ENCODE measurements around the gene MMP21. TPM values are rescaled to one million over a fixed set of nuclear protein-coding genes. Genes with fewer than 3 reads are reported as not detected.
A peak's percentile ranks its signal among the peaks of the same experiment; 100 is the strongest.

The MMP21 gene
- total and polyA plus RNA-seq, 10 of the 15 experiments (the other 5 are each of a cell fraction or from before 2014, with no cell fraction given) = 0.08 to 0.24 TPM; not detected in 8

GRCh38 chr10:125823663-125824251, 48.1 kb upstream of the MMP21 start (continued):
- TF ChIP-seq MLLT1 (IDR thresholded peaks at IDR 0.05) = 0 out of 2 replicates have a peak, but pooled peaks have one; percentile 57
- no peak for TF ChIP-seq NRF1 (conservative IDR thresholded peaks at IDR 0.05; ENCODE audit: low read depth, low read length)
- TF ChIP-seq ZZZ3 (IDR thresholded peaks at IDR 0.05; ENCODE audit: control insufficient read depth, insufficient read length, low read depth) = no peak
- TF ChIP-seq REST (IDR thresholded peaks at IDR 0.05; ENCODE audit: low read depth, low read length) = no peak
- TF ChIP-seq RBBP5 (conservative IDR thresholded peaks at IDR 0.05) = 0 out of 2 replicates have a peak, but pooled peaks have one; percentile 72
- TF ChIP-seq CEBPB (IDR thresholded peaks at IDR 0.05; ENCODE audit: borderline replicate concordance in 1 of 2, low read depth in 2 of 2, low read length in 2 of 2) = no peak
- TF ChIP-seq CREM (IDR thresholded peaks at IDR 0.05; ENCODE audit: low read depth) = no peak
- TF ChIP-seq, protein P1, sequence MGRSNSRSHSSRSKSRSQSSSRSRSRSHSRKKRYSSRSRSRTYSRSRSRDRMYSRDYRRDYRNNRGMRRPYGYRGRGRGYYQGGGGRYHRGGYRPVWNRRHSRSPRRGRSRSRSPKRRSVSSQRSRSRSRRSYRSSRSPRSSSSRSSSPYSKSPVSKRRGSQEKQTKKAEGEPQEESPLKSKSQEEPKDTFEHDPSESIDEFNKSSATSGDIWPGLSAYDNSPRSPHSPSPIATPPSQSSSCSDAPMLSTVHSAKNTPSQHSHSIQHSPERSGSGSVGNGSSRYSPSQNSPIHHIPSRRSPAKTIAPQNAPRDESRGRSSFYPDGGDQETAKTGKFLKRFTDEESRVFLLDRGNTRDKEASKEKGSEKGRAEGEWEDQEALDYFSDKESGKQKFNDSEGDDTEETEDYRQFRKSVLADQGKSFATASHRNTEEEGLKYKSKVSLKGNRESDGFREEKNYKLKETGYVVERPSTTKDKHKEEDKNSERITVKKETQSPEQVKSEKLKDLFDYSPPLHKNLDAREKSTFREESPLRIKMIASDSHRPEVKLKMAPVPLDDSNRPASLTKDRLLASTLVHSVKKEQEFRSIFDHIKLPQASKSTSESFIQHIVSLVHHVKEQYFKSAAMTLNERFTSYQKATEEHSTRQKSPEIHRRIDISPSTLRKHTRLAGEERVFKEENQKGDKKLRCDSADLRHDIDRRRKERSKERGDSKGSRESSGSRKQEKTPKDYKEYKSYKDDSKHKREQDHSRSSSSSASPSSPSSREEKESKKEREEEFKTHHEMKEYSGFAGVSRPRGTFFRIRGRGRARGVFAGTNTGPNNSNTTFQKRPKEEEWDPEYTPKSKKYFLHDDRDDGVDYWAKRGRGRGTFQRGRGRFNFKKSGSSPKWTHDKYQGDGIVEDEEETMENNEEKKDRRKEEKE (IDR thresholded peaks at IDR 0.05) = no peak
- no peak for TF ChIP-seq TCF3 (IDR thresholded peaks at IDR 0.05; ENCODE audit: borderline replicate concordance, insufficient read depth, low read depth, low read length)
- TF ChIP-seq ESRRA (IDR thresholded peaks at IDR 0.05; ENCODE audit: low read length) = no peak
- TF ChIP-seq HDGF (IDR thresholded peaks at IDR 0.05) = no peak
- TF ChIP-seq ELK1 (IDR thresholded peaks at IDR 0.05; ENCODE audit: low read depth, low read length) = no peak
- TF ChIP-seq, protein P2, sequence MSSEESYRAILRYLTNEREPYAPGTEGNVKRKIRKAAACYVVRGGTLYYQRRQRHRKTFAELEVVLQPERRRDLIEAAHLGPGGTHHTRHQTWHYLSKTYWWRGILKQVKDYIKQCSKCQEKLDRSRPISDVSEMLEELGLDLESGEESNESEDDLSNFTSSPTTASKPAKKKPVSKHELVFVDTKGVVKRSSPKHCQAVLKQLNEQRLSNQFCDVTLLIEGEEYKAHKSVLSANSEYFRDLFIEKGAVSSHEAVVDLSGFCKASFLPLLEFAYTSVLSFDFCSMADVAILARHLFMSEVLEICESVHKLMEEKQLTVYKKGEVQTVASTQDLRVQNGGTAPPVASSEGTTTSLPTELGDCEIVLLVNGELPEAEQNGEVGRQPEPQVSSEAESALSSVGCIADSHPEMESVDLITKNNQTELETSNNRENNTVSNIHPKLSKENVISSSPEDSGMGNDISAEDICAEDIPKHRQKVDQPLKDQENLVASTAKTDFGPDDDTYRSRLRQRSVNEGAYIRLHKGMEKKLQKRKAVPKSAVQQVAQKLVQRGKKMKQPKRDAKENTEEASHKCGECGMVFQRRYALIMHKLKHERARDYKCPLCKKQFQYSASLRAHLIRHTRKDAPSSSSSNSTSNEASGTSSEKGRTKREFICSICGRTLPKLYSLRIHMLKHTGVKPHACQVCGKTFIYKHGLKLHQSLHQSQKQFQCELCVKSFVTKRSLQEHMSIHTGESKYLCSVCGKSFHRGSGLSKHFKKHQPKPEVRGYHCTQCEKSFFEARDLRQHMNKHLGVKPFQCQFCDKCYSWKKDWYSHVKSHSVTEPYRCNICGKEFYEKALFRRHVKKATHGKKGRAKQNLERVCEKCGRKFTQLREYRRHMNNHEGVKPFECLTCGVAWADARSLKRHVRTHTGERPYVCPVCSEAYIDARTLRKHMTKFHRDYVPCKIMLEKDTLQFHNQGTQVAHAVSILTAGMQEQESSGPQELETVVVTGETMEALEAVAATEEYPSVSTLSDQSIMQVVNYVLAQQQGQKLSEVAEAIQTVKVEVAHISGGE (CRISPR knock-in tag; IDR thresholded peaks at IDR 0.05) = no peak
- TF ChIP-seq, protein P3, sequence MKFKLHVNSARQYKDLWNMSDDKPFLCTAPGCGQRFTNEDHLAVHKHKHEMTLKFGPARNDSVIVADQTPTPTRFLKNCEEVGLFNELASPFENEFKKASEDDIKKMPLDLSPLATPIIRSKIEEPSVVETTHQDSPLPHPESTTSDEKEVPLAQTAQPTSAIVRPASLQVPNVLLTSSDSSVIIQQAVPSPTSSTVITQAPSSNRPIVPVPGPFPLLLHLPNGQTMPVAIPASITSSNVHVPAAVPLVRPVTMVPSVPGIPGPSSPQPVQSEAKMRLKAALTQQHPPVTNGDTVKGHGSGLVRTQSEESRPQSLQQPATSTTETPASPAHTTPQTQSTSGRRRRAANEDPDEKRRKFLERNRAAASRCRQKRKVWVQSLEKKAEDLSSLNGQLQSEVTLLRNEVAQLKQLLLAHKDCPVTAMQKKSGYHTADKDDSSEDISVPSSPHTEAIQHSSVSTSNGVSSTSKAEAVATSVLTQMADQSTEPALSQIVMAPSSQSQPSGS (IDR thresholded peaks at IDR 0.05; ENCODE audit: low read length) = no peak
- TF ChIP-seq HCFC1 (IDR thresholded peaks at IDR 0.05; ENCODE audit: low read length) = no peak; the same call in 1 of the 2 replicates
